ENCODE measurements around the gene GLB1L.
"Not testable (repeated sequence)": the region's sequence is repeated elsewhere in the genome, so short reads cannot be mapped to it uniquely, and the experiment has no call there.

The GLB1L gene

GRCh38 chr2:219279916-219280516 is 34.8 kb upstream of the GLB1L start:
- no peak for DNase-seq

GRCh38 chr2:219279151-219279915 is 34.1 kb upstream of the GLB1L start, which contains the start of gene DNAJB2:
Gene DNAJB2, plus strand, starts transcription at chr2:219279366. Its CDS starts 468 bp downstream, at chr2:219279834.
- peak; percentile 97 for DNase-seq

- no peak for DNase-seq
Observed at GRCh38 chr2:219278655-219279150, 33.5 kb upstream of the GLB1L start.

- peak; percentile 91 for DNase-seq
Observed at GRCh38 chr2:219277703-219278654, 32.7 kb upstream of the GLB1L start.

- no peak for DNase-seq
Observed at GRCh38 chr2:219274361-219274921, 29.2 kb upstream of the GLB1L start.

- no peak for DNase-seq
Observed at GRCh38 chr2:219273937-219274336, 28.7 kb upstream of the GLB1L start.

- DNase-seq: no peak
Observed at GRCh38 chr2:219272995-219273394, 27.8 kb upstream of the GLB1L start.

GRCh38 chr2:219272356-219272755 is 27.1 kb upstream of the GLB1L start:
- no peak for DNase-seq

GRCh38 chr2:219271021-219271420 is 25.8 kb upstream of the GLB1L start:
- DNase-seq: no peak

GRCh38 chr2:219270055-219270372 is 24.8 kb upstream of the GLB1L start:
- no peak for DNase-seq

- no peak for DNase-seq
Observed at GRCh38 chr2:219269362-219270054, 24.3 kb upstream of the GLB1L start.

GRCh38 chr2:219268294-219268693 is 23.1 kb upstream of the GLB1L start:
- DNase-seq: no peak

- DNase-seq: no peak
Observed at GRCh38 chr2:219266886-219267285, 21.6 kb upstream of the GLB1L start.

- no peak for DNase-seq
Observed at GRCh38 chr2:219266232-219266631, 21.0 kb upstream of the GLB1L start.

- DNase-seq: no peak
Observed at GRCh38 chr2:219261024-219261855, 16.0 kb upstream of the GLB1L start.

GRCh38 chr2:219258942-219259341 is 13.7 kb upstream of the GLB1L start:
- not testable (repeated sequence) for DNase-seq

GRCh38 chr2:219254590-219255201 is 9.5 kb upstream of the GLB1L start:
- no peak for DNase-seq

- DNase-seq: peak; percentile 95
Observed at GRCh38 chr2:219253753-219254589, 8.7 kb upstream of the GLB1L start, which contains the start of gene TUBA4A. Gene TUBA4A, minus strand, starts transcription at chr2:219253918. Its CDS starts 60 bp downstream, at chr2:219253858.

GRCh38 chr2:219252900-219253752 is 7.9 kb upstream of the GLB1L start, which contains the start of gene TUBA4B:
Gene TUBA4B, plus strand, starts transcription at chr2:219253243. Its CDS starts 165 bp downstream, at chr2:219253408.
- DNase-seq: peak; percentile 78
